DMS 273 (cell line): Measurements from ENCODE around the gene PTTG1IP.
"Not testable (repeated sequence)": the region's sequence is repeated elsewhere in the genome, so short reads cannot be mapped to it uniquely, and the experiment has no call there.

Experiments used
- DNase-seq: peaks from one replicate; lab custom pipeline; 2025; ENCODE audit not compliant: unreplicated experiment; lab: John Stamatoyannopoulos, UW

Gene PTTG1IP

GRCh38 chr21:44883250-44883649 is 9.8 kb upstream of the PTTG1IP start:
- DNase-seq, result no peak

- DNase-seq, result no peak
Observed at GRCh38 chr21:44881198-44881872, 7.8 kb upstream of the PTTG1IP start.

GRCh38 chr21:44880405-44881197 is 7.1 kb upstream of the PTTG1IP start:
- no peak for DNase-seq

GRCh38 chr21:44879238-44879637 is 5.7 kb upstream of the PTTG1IP start:
- DNase-seq, result not testable (repeated sequence)

- DNase-seq, result no peak
Observed at GRCh38 chr21:44878053-44878982, 4.8 kb upstream of the PTTG1IP start.

GRCh38 chr21:44876849-44877575 is 3.5 kb upstream of the PTTG1IP start:
- no peak for DNase-seq

GRCh38 chr21:44875316-44875700 is 1.8 kb upstream of the PTTG1IP start:
- DNase-seq, result peak; percentile 55

- DNase-seq, result no peak
Observed at GRCh38 chr21:44874497-44875315, 1.2 kb upstream of the PTTG1IP start.

- no peak for DNase-seq
Observed at GRCh38 chr21:44874240-44874496, 678 bp upstream of the PTTG1IP start.

- peak; percentile 59 for DNase-seq
Observed at GRCh38 chr21:44872649-44873355, 688 bp downstream of the PTTG1IP start.

GRCh38 chr21:44872323-44872648 is 1.2 kb downstream of the PTTG1IP start:
- DNase-seq, result no peak

- DNase-seq, result no peak
Observed at GRCh38 chr21:44871576-44872269, 1.8 kb downstream of the PTTG1IP start.

GRCh38 chr21:44870748-44871495 is 2.6 kb downstream of the PTTG1IP start:
- DNase-seq, result no peak

- DNase-seq, result no peak
Observed at GRCh38 chr21:44869781-44870747, 3.4 kb downstream of the PTTG1IP start.

GRCh38 chr21:44868707-44869106 is 4.8 kb downstream of the PTTG1IP start:
- no peak for DNase-seq

- no peak for DNase-seq
Observed at GRCh38 chr21:44867999-44868700, 5.3 kb downstream of the PTTG1IP start.

- DNase-seq, result no peak
Observed at GRCh38 chr21:44867464-44867863, 6.0 kb downstream of the PTTG1IP start.
